HepG2 (cell line): Measurements from ENCODE around the gene ACTN1. TPM values are rescaled to one million over a fixed set of nuclear protein-coding genes. Genes with fewer than 3 reads are reported as not detected.

Experiments
- ATAC-seq: fragments of 200-7000 bp; cut with Tn5 transposase; 3 replicates; pipeline ENCODE4 v1.9.1; 2020; ENCODE audit warnings: mild to moderate bottlenecking, moderate library complexity
- BruUV-seq: library from RNA; stranded (reverse); fragments of 400-500 nt; replicated peaks from 2 replicates; lab custom pipeline; 2021; lab: Mats Ljungman, UMichigan
- CTCF ChIA-PET: fragments of 300-600 bp; formaldehyde crosslinking; extraction: SDS; loops from one replicate; lab custom pipeline; 2021; ENCODE audit warnings: low total read pairs, inconsistent platforms, low intra/inter-chr PET ratio; lab: Yijun Ruan, JAX
- POLR2A ChIA-PET: fragments of 350-600 bp; sonication (Branson Sonifier 250); formaldehyde crosslinking; loops from one replicate; lab custom pipeline; 2020; ENCODE audit warnings: antibody characterized with exemption, inconsistent platforms; lab: Yijun Ruan, JAX
- DNase-seq: peaks from one replicate; pipeline ENCODE4 v3.0.0-alpha.2; 2015; ENCODE audit warnings: low spot score
- FAIRE-seq: peaks from 3 replicates; lab custom pipeline; 2011; peaks lifted over from hg19 to GRCh38; lab: Jason Lieb, UNC
- H2AFZ ChIP-seq: one replicate; pipeline ENCODE4 v1.6.1; 2011; ENCODE audit warnings: low read length, inconsistent platforms
- H3K27ac ChIP-seq: fragments of 300-600 bp; 3 replicates; pipeline ENCODE4 v1.8.0; 2011; ENCODE audit warnings: mixed run types, mild to moderate bottlenecking, mixed read lengths, low read length, inconsistent platforms; ENCODE audit not compliant: insufficient read depth; ENCODE audit errors: extremely low read length
- H3K27me3 ChIP-seq, 2 experiments: fragments of 200-600 bp in 1 of 2; 2 replicates in 1 of 2; 3 replicates in 1 of 2; pipeline versions ENCODE4 v1.6.0 to v1.8.0; 2011; ENCODE audit warnings: low read length in 2 of 2, mild to moderate bottlenecking in 2 of 2, moderate library complexity in 2 of 2, inconsistent platforms in 1 of 2; ENCODE audit not compliant: insufficient read depth in 2 of 2, control insufficient read depth in 1 of 2
- H3K36me3 ChIP-seq, 2 experiments: fragments of 200-600 bp in 1 of 2; replicated peaks in 1 of 2; 2 replicates in 1 of 2; 3 replicates in 1 of 2; pipeline versions ENCODE4 v1.5.1 to v1.8.0; 2011; ENCODE audit warnings: low read length in 2 of 2, inconsistent platforms in 1 of 2; ENCODE audit not compliant: insufficient read depth in 2 of 2, control insufficient read depth in 1 of 2
- H3K4me1 ChIP-seq: 2 replicates; pipeline ENCODE4 v1.5.1; 2012; ENCODE audit warnings: low read length, inconsistent platforms; ENCODE audit not compliant: insufficient read depth
- H3K4me2 ChIP-seq: 2 replicates; pipeline ENCODE4 v1.6.0; 2011; ENCODE audit warnings: low read depth, low read length, inconsistent platforms
- H3K4me3 ChIP-seq, 3 experiments: fragments of 200-600 bp in 1 of 3; sonication (generic), shearing (Covaris generic) in 1 of 3; replicated peaks in 1 of 3; 2 replicates each; pipeline ENCODE4 v1.5.1; 2011 to 2016; ENCODE audit warnings: low read length in 3 of 3, inconsistent platforms in 2 of 3, low read depth in 2 of 3, mild to moderate bottlenecking in 2 of 3, control low read depth in 1 of 3, mixed read lengths in 1 of 3; ENCODE audit not compliant: insufficient read depth in 1 of 3
- H3K79me2 ChIP-seq: one replicate; pipeline ENCODE4 v1.6.1; 2011; ENCODE audit warnings: low read length, inconsistent platforms; ENCODE audit not compliant: insufficient read depth
- H3K9ac ChIP-seq: 2 replicates; pipeline ENCODE4 v1.6.0; 2011; ENCODE audit warnings: mild to moderate bottlenecking, low read depth, low read length, inconsistent platforms; ENCODE audit not compliant: insufficient read depth
- H3K9me3 ChIP-seq: 2 replicates; pipeline ENCODE4 v1.5.1; 2012; ENCODE audit warnings: mild to moderate bottlenecking, low read length
- H4K20me1 ChIP-seq: 2 replicates; pipeline ENCODE4 v1.6.0; 2011; ENCODE audit warnings: inconsistent platforms, mild to moderate bottlenecking, low read length, moderate library complexity; ENCODE audit not compliant: insufficient read depth
- AGO2 ChIP-seq: fragments of 200-400 bp; formaldehyde crosslinking; optimal IDR thresholded peaks from 2 replicates; pipeline ENCODE3; 2017; ENCODE audit warnings: mild to moderate bottlenecking, low read depth, low read length, moderate library complexity
- FOXO1 ChIP-seq: sonication (generic); formaldehyde crosslinking; IDR thresholded peaks from 2 replicates; pipeline ENCODE4 v1.4.0; 2020; ENCODE audit warnings: missing genetic modification reagents
- HDAC1 ChIP-seq: sonication (generic); formaldehyde crosslinking; IDR thresholded peaks from 2 replicates; pipeline ENCODE4 v1.5.1; 2020; ENCODE audit warnings: mild to moderate bottlenecking, missing genetic modification reagents
- IKZF4 ChIP-seq: sonication (generic); formaldehyde crosslinking; IDR thresholded peaks from 2 replicates; pipeline ENCODE4 v1.5.1; 2020; ENCODE audit warnings: borderline replicate concordance, mild to moderate bottlenecking, low read depth, missing genetic modification reagents; ENCODE audit errors: not compliant biosample characterization
- RFX5 ChIP-seq: IDR thresholded peaks from 2 replicates; pipeline ENCODE4 v1.6.1; 2011; ENCODE audit warnings: low read depth, low read length, improper control_type of control experiment
- ZNF510 ChIP-seq: sonication (generic); formaldehyde crosslinking; IDR thresholded peaks from 2 replicates; pipeline ENCODE4 v1.4.0; 2020; ENCODE audit warnings: low read depth, mild to moderate bottlenecking, missing genetic modification reagents
- ZNF564 ChIP-seq: sonication (generic); formaldehyde crosslinking; IDR thresholded peaks from 2 replicates; pipeline ENCODE4 v1.8.1; 2023; ENCODE audit warnings: mild to moderate bottlenecking, missing genetic modification reagents
- whole genome bisulfite sequencing: methylation state at CpG from one replicate; pipeline ENCODE4 v1.1.6; 2017; ENCODE audit warnings: low lambda C conversion rate; 5-methylcytosine and 5-hydroxymethylcytosine counted together
- in situ Hi-C: cut with HindIII; loops from 2 replicates; pipeline ENCODE4 v1.10.0; 2017; ENCODE audit warnings: low pct_unique_long_range_greater_than_20kb; ENCODE audit not compliant: extremely low pct_ligation_motif_present
- intact Hi-C: fragments of 100-400 bp; cut with micrococcal nuclease; formaldehyde crosslinking; loops from one replicate; pipeline ENCODE4 v1.10.0; 2022; ENCODE audit not compliant: unreplicated experiment
- polyA plus RNA-seq, 8 experiments: library from polyadenylated mRNA; depleted of rRNA in 3 of 8; stranded (reverse) in 7 of 8; unstranded in 1 of 8; fragments of >200 nt; fragmentation: Illumina TruSeq in 4 of 8; extraction: Trizol in 4 of 8; gene quantifications; 2 replicates each; pipeline versions ENCODE4 v1.2.1 to v1.2.3, GENCODE V29; 2011 to 2016; ENCODE audit warnings: low read depth in 4 of 8, missing spikeins in 1 of 8, mixed read lengths in 1 of 8; ENCODE audit not compliant: insufficient read depth in 1 of 8
- total RNA-seq, 5 experiments: library from RNA; depleted of rRNA; stranded (reverse); fragments of >200 nt; fragmentation: Illumina TruSeq; extraction: Trizol; gene quantifications; 2 replicates each; pipeline ENCODE4 v1.2.3, GENCODE V29; 2016; ENCODE audit warnings: low read depth in 1 of 5
- TF ChIP-seq, protein P1 (sequence below): IDR thresholded peaks from 2 replicates; pipeline ENCODE4 v1.6.1; 2016; ENCODE audit warnings: mild to moderate bottlenecking, missing biosample characterization, missing genetic modification reagents
- TF ChIP-seq, protein P2 (sequence below): sonication (generic); formaldehyde crosslinking; IDR thresholded peaks from 2 replicates; pipeline ENCODE4 v1.8.0; 2022; ENCODE audit warnings: mild to moderate bottlenecking, missing genetic modification reagents
- TF ChIP-seq, protein P3 (sequence below): sonication (generic); formaldehyde crosslinking; IDR thresholded peaks from 2 replicates; pipeline ENCODE4 v1.8.1; 2023; ENCODE audit warnings: mild to moderate bottlenecking, moderate library complexity, missing genetic modification reagents
- TF ChIP-seq, protein P4 (sequence below): sonication (generic); formaldehyde crosslinking; IDR thresholded peaks from 2 replicates; pipeline ENCODE4 v1.4.0; 2020; ENCODE audit warnings: missing genetic modification reagents, borderline replicate concordance
- TF ChIP-seq, protein P5 (sequence below), 2 experiments: fragments of 450-650 bp in 1 of 2; sonication (generic) in 1 of 2; formaldehyde crosslinking; IDR thresholded peaks; 2 replicates each; pipeline versions ENCODE4 v1.5.0 to v1.8.0; 2020 to 2022; ENCODE audit warnings: mild to moderate bottlenecking in 1 of 2, missing genetic modification reagents in 1 of 2
- TF ChIP-seq, protein P6 (sequence below): sonication (generic); formaldehyde crosslinking; IDR thresholded peaks from 2 replicates; pipeline ENCODE4 v1.4.0; 2020; ENCODE audit warnings: missing genetic modification reagents

Gene ACTN1
- total and polyA plus RNA-seq, 2 of the 13 experiments (the other 11 are each of a cell fraction or from before 2014, with no cell fraction given) = 58.6 to 162 TPM

DNA sequence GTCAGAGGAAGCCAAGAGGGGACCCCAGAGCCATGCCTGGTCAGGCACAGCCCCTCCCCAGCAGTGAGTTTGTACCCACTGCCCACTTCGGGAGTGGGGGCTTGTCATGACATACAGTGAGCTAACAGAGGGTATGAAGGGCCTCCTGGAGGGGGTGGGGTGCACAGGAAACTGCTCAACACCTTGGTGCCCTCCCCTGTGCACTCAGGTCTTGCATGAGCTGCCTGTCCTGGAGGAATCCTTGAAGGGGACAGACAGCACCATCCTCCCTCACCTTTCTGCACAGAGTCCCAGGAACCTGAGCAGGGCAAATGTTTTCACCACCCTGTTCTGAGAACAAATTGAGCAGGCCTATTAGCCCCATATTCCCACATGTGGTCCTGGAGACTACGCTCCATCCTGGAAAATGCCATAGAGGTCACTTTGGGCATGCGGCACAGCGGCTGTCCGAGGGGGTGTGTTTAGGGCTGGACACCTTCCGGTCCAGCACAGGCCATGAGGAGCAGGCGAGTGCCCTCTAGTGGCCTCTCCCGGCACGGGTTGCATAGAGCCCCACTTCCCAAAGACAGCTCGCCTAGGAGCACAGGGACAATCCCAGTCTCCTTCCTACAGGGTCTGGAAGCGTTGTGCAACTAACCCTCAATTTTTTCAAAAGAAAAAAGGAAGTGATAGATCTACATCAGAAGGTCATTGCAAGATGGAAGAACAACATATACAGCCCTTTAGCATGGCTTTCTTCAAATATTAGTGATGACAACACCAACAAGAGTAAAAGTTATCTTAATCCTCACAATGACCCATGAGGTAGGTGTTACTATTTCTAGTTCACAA, 154.4 kb downstream of the ACTN1 start (continued):
- TF ChIP-seq, protein P1, sequence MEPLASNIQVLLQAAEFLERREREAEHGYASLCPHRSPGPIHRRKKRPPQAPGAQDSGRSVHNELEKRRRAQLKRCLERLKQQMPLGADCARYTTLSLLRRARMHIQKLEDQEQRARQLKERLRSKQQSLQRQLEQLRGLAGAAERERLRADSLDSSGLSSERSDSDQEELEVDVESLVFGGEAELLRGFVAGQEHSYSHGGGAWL (CRISPR knock-in tag) = 0 out of 2 replicates have a peak, but pooled peaks have one; percentile 33
- TF ChIP-seq RFX5 = no peak
- TF ChIP-seq, protein P2, sequence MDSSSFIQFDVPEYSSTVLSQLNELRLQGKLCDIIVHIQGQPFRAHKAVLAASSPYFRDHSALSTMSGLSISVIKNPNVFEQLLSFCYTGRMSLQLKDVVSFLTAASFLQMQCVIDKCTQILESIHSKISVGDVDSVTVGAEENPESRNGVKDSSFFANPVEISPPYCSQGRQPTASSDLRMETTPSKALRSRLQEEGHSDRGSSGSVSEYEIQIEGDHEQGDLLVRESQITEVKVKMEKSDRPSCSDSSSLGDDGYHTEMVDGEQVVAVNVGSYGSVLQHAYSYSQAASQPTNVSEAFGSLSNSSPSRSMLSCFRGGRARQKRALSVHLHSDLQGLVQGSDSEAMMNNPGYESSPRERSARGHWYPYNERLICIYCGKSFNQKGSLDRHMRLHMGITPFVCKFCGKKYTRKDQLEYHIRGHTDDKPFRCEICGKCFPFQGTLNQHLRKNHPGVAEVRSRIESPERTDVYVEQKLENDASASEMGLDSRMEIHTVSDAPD (CRISPR knock-in tag) = no peak
- TF ChIP-seq FOXO1 = peak; percentile 68

DNA sequence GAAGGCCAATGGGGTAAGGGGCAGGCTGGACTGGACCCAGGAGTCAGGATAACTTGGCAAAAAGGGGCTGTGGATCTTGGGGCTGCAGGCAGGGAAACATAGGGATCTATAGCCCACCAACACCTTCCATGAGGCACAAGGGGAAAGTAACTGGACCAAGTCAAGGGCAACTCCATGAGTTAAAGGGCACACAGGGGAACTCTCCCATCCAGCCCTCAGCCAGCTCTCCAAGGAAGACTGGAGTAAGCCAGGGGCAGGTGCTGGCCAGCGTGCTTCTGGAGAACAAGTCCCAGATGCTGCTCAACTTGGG, 154.9 kb downstream of the ACTN1 start:
- H3K4me1 ChIP-seq = peaks cover 75% of the 10 kb centered on the region
- WGBS = no CpG with 5 or more reads among the region's 1 CpG
- no peak for DNase-seq
- intact Hi-C loops (no loop called here), in situ Hi-C loops (loop anchor here (25.0 kb wide), 1 partner anchor 1212 kb away; the partner anchor contains the start of genes ARG2 and PIGH)
- BruUV-seq = no TSS peak
- H3K9me3 ChIP-seq = no peaks in the 10 kb centered on the region
- no peaks in the 10 kb centered on the region for H4K20me1 ChIP-seq
- H3K79me2 ChIP-seq = no peaks in the 10 kb centered on the region
- ATAC-seq = peak; percentile 41
- H2AFZ ChIP-seq = no peak overlapping the region
- CTCF ChIA-PET = interaction anchor here (0.8 kb wide), 1 partner anchor 38 kb away, joined by 3 read pairs; no protein-coding TSS in a partner anchor
- H3K4me3 ChIP-seq = peak overlapping the region; percentile 13 to 67 (median 32); a peak in 4 of 6 replicates
- H3K27me3 ChIP-seq = no peaks in the 10 kb centered on the region
- POLR2A ChIA-PET = interaction anchor here (0.9 to 4.7 kb wide), 17 partner anchors 9 to 1008 kb away, joined by 3 to 57 read pairs (median 4); partner anchors contain the start of genes EXD2, ZFP36L1 and ZFYVE26
- H3K36me3 ChIP-seq = no peaks in the 10 kb centered on the region
- H3K4me2 ChIP-seq = peak overlapping the region; percentile 88
- peak overlapping the region; percentile 81 for H3K27ac ChIP-seq
- peak overlapping the region; percentile 57 for H3K9ac ChIP-seq
- no peak for FAIRE-seq
- TF ChIP-seq, protein P3, sequence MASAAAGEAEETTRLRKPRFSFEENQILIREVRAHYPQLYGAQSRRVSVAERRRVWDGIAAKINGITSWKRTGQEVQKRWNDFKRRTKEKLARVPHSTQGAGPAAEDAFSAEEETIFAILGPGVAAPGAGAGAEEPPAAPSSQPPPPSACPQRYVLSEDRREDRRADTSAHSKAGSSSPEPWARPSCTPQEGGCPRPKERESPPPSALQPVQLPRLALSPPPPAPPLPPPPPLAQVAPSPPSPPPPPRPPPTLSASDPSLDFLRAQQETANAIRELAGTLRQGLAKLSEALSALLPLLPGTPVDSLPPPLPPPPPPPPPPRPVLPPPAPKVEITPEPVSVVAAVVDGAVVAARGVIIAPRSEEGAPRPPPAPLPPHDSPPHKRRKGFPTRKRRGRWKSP (CRISPR knock-in tag) = no peak; the same call in 1 of the 2 replicates
- TF ChIP-seq AGO2 = peak; percentile 34
- no peak for TF ChIP-seq ZNF510 (CRISPR knock-in tag)
- TF ChIP-seq HDAC1 = no peak
- TF ChIP-seq, protein P4, sequence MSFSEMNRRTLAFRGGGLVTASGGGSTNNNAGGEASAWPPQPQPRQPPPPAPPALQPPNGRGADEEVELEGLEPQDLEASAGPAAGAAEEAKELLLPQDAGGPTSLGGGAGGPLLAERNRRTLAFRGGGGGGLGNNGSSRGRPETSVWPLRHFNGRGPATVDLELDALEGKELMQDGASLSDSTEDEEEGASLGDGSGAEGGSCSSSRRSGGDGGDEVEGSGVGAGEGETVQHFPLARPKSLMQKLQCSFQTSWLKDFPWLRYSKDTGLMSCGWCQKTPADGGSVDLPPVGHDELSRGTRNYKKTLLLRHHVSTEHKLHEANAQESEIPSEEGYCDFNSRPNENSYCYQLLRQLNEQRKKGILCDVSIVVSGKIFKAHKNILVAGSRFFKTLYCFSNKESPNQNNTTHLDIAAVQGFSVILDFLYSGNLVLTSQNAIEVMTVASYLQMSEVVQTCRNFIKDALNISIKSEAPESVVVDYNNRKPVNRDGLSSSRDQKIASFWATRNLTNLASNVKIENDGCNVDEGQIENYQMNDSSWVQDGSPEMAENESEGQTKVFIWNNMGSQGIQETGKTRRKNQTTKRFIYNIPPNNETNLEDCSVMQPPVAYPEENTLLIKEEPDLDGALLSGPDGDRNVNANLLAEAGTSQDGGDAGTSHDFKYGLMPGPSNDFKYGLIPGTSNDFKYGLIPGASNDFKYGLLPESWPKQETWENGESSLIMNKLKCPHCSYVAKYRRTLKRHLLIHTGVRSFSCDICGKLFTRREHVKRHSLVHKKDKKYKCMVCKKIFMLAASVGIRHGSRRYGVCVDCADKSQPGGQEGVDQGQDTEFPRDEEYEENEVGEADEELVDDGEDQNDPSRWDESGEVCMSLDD (CRISPR knock-in tag) = no peak
- TF ChIP-seq ZNF564 (CRISPR knock-in tag) = no peak
- TF ChIP-seq, protein P5, sequence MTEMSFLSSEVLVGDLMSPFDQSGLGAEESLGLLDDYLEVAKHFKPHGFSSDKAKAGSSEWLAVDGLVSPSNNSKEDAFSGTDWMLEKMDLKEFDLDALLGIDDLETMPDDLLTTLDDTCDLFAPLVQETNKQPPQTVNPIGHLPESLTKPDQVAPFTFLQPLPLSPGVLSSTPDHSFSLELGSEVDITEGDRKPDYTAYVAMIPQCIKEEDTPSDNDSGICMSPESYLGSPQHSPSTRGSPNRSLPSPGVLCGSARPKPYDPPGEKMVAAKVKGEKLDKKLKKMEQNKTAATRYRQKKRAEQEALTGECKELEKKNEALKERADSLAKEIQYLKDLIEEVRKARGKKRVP (CRISPR knock-in tag; IDR thresholded peaks at IDR 0.05) = no peak
- TF ChIP-seq, protein P6, sequence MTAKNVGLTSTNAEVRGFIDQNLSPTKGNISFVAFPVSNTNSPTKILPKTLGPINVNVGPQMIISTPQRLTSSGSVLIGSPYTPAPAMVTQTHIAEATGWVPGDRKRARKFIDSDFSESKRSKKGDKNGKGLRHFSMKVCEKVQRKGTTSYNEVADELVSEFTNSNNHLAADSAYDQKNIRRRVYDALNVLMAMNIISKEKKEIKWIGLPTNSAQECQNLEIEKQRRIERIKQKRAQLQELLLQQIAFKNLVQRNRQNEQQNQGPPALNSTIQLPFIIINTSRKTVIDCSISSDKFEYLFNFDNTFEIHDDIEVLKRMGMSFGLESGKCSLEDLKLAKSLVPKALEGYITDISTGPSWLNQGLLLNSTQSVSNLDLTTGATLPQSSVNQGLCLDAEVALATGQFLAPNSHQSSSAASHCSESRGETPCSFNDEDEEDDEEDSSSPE (CRISPR knock-in tag) = peak; percentile 30; the same call in 1 of the 2 replicates
- TF ChIP-seq IKZF4 (CRISPR knock-in tag) = no peak
